ENCODE results near the gene RAPGEF1.

DNA sequence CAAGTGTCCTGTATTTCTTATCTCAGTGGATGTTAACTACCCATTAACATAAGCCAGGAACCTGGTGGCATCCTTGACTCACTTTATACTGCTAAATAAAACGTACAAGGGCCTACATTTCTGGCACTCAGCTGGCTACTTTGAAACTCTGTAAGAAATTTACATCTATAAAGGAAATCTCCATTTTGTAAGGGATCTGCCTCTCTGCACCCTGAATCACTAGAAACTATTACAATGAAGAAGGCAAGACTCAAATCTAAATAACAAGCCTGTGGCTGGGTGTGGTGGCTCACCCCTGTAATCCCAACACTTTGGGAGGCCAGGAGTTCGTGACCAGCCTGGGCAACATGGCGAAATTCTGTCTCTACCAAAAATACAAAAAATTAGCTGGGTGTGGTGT is 51.5 kb downstream of the RAPGEF1 start:
- TF ChIP-seq CTCF (IDR thresholded peaks at IDR 0.05) (no peak), POLR2A (IDR thresholded peaks at IDR 0.05) (no peak), POLR2AphosphoS5 (IDR thresholded peaks at IDR 0.05; ENCODE audit: insufficient read depth in 1 of 2, low read depth in 1 of 2) (no peak)

Data from vagina (tissue), 2 donors.